ENCODE results near the gene BIN1.
A peak's percentile ranks its signal among the peaks of the same experiment; 100 is the strongest.
"Not testable (repeated sequence)": the region's sequence is repeated elsewhere in the genome, so short reads cannot be mapped to it uniquely, and the experiment has no call there.

BIN1 gene

DNA sequence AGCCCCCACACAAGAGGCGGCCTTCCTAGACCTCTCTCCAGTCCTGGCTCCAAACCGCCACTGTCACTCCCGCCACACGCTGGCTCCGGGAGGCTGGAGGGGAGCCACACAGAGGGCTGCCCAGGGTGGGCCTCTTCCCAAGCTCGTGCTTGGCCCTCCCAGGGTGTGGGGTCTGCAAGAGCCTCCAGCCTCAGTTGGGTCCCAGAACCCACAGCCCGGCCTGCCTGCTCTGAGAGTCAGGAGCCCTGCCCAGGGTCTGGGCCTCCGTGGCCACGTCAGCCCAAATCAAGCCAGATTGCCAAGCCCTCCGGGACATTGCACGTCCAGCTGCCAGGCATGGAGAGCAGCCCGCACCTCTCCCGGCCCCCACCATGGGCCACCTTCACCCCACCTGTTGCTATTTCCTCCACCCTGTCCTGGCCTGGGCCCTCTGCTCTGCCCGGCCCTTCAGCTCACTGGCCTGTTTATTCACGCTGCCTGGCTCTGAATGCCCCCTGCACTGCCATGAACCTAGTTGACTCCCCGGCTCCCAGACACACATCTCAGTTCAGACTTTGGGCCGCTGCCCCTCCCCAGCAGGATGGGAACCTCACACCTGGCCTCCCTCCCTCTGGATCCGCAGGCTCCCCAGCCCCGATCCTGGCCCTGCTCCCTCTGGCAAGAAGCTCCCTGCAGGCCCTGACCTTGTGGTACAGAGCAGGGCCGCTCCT lies 61.0 kb downstream of the BIN1 start:
- DNase-seq = no peak

DNA sequence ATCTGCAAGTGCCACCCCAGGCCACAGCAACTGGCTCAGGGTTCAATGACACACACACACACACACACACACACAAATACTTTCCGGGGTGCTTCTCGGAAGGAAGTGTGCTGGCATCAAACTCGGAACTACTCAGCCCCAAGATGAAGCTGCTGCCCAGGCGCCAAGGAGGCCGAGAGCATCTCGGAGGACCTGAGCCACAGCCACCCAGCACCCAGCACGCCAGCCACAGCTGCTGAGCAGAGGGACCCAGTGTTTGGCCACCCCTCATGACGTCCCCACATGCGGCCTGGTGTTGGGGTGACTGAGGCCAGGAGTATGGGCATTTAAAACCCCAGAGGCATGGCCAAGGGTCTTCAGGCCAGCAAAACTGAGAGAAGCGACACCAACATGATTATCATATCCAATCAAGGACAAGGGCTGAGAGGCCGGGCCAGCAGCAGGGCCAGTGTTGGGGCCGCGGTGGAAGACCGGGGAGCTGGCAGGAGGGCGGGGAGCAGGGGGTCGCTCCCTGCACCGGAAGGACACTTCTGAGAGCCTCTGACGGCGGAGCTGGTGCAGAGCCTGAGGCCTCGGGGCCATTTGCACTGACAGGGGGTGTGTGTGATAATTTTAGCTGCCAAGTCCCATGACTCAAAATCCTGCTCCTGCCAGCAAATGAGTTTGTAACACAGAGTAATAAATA lies 61.8 kb downstream of the BIN1 start:
- no peak for DNase-seq

GRCh38 chr2:127044165-127044718 lies 62.7 kb downstream of the BIN1 start:
- DNase-seq = no peak

GRCh38 chr2:127043367-127044164 lies 63.4 kb downstream of the BIN1 start:
- DNase-seq = no peak

GRCh38 chr2:127041259-127041970 lies 65.5 kb downstream of the BIN1 start:
- DNase-seq = no peak

DNA sequence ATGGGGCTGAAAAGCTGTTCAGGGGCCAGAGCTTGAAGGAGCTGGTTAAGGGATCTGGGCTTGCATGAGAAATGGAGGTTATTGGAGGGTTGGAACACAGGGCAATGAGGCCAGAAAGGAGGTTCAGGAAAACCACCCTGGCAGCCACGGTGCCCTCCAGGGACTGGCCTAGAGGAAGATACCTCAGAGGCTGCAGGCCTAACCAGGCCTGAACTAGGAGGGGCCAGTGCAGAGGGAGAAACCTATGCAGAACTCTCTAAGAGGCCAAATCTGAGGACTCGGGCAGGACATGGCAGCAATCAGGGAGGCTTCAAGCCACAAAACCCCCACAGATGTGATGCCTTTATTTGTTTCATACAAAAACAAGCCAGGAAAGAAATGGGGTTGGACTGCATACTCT lies 66.8 kb downstream of the BIN1 start:
- DNase-seq = no peak

GRCh38 chr2:127039387-127040031 lies 67.4 kb downstream of the BIN1 start:
- DNase-seq = no peak

DNA sequence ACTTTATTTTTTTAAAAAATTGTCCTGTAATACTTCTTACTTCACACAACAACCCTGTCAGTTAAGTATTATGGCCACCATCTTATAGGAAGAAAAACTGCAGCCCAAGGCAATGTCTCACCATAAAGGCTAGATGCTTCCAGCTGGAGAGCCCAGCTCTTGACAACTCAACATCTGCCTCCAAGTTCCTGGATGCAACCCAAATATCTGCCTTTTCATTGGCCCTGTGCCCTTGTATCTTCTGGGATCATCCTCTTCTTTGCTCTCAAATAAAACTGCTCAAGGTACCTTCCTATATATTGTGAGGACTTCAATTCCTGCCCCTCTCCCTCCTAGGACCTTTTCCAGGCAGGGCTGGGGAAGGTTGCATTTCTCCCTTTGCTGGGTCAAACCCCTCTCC lies 69.5 kb downstream of the BIN1 start:
- no peak for DNase-seq

- no peak for DNase-seq
Observed at GRCh38 chr2:127034883-127035611, 71.9 kb downstream of the BIN1 start.

DNA sequence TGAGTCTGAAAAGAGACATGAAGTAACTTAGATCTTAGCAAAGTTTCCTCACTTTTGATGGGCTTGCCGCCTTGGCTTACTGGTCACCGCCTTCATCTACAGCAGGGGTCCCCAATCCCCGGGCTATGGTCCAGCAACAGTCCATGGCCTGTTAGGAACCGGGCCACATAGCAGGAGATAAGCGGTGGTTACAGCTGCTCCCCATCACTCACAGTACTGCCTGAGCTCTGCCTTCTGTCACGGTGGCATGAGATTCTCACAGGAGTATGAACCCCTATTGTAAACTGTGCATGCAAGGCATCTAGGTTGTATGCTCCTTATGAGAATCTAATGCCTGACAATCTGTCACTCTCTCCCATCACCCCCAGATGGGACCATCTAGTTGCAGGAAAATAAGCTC lies 72.9 kb downstream of the BIN1 start:
- no peak for DNase-seq

GRCh38 chr2:127032621-127033020 lies 74.3 kb downstream of the BIN1 start:
- DNase-seq = no peak

DNA sequence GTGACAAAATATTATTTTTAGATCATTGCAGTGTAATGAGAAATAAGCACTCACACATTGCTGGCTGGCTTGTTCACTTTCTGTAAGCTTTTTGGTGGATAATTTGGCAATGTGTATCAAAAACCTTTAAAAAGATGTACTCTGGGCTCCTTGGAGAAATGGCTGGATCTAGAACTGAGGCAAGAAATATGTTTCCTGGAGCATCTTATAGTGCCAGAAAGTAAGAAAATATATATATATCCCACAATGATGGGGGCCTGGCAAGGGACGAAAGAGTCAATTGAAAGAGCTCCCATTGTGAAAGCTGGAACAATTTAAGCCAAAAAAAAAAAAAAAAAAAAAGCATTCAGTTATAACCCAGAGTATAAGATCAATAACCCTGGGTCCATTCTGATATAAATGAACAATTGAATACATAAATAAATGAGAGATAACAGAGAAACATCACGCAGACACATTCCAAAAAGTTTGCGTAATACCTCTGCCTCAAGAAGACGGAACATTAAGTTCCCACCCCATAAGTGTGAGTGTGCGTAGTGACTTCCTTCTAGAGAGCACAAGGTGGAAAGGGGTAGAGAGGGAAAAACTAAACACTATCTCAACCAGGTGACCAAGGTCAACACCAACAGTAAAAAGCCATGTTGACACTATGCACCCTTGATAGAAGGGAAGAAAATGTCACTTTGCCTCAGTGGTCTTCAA lies 77.5 kb downstream of the BIN1 start:
- DNase-seq = no peak

DNA sequence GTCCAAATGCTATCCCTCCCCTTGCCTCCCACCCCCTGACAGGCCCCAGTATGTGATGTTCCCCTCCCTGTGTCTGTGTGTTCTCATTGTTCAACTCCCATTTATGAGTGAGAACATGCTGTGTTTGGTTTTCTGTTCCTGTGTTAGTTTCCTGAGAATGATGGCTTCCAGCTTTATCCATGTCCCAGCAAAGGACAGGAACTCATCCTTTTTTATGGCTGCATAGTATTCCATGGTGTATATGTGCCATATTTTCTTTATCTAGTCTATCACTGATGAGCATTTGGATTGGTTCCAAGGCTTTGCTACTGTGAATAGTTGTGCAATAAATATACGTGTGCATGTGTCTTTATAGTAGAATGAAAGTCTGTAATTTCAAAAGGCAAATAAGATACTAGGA lies 78.2 kb downstream of the BIN1 start:
- not testable (repeated sequence) for DNase-seq

- no peak for DNase-seq
Observed at GRCh38 chr2:127027715-127028114, 79.2 kb downstream of the BIN1 start.

GRCh38 chr2:127025359-127026166 lies 81.4 kb downstream of the BIN1 start:
- peak; percentile 55 for DNase-seq

DNA sequence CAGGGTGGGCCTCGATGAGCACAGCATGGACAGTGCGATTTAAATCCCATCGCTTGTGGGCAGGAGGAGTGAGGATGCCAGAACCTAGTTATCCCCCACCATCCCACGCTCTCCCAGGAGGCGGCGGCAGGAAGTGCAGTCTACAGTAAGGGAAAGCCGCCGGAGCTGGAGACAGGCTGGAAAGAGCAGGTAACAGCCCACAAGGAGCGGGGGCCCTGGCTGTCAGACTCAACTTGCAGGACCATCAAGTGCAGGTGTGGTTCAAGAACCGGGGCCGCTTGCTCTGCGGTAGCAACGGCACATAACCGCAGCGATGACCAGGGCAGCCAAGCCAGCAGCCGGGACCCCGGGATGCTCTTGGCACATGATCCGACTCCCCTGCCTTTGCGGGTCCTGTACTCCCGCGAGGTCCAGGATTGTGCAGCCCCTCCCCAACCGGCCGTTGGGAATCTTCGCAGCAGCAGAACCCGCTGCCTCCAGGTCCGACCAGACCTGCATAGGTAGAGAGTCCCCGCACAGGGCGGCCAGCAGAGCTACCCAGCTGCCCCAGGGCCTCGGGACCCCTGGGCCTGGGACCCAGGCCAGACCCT lies 82.1 kb downstream of the BIN1 start:
- no peak for DNase-seq

DNA sequence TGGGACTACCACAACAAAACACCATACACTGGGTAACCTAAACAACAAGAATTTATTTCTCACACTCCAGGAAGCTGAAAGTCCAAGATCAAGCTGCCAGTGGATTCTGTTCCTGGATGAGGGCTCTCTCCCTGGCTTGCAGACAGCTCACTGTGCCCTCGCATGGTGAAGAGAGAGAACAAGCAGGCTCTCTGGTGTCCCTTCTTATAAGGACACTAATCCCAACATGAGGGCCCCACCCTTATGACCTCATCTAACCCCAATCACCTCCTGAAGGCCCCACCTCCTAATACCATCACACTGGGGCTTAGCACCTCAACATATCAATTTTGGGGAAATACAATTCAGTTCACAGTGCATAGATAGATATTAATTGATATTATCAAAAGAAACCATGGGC lies 83.5 kb downstream of the BIN1 start:
- no peak for DNase-seq

- no peak for DNase-seq
Observed at GRCh38 chr2:127022817-127023216, 84.1 kb downstream of the BIN1 start.

GRCh38 chr2:127020536-127020935 lies 86.4 kb downstream of the BIN1 start:
- no peak for DNase-seq

DNA sequence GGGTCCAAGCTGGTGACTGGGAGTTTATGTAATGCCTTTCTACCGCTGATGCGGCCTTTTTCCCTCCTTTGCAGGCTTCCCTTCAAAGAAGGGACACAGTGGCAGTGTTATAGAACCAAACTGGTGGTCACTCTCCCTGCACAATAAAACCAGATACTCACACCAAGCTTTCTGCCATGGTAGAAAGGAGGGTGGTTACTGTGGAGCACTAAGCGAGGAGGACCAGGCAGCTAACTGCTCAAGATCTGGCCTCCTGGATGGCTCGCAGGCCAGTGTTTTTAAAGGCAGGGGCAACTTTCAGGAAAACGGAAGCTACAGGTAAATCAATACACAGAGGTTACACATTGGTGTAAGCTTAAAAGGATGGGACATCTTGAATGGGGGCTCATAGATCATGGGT lies 89.4 kb downstream of the BIN1 start:
- no peak for DNase-seq
